Breast epithelium (tissue), 3 donors: ENCODE measurements around the gene ANO8.

Experiments used
- CTCF ChIP-seq, 3 donors: fragments of 450-650 bp; IDR thresholded peaks; one replicate each; pipeline ENCODE4 v1.5.1; 2016 to 2017; ENCODE audit warnings: antibody characterized with exemption in 3 of 3, mild to moderate bottlenecking in 3 of 3, moderate library complexity in 3 of 3
- POLR2A ChIP-seq: fragments of 450-650 bp; IDR thresholded peaks from one replicate; pipeline ENCODE4 v1.6.1; 2016; ENCODE audit warnings: antibody characterized with exemption, mild to moderate bottlenecking, moderate library complexity

- TF ChIP-seq CTCF (IDR thresholded peaks at IDR 0.05) = no peak
- TF ChIP-seq POLR2A = no peak
Measured at GRCh38 chr19:17341845-17342244, 7.2 kb upstream of the ANO8 start.
